Measurements from ENCODE around the gene ZBTB18.
A peak's percentile ranks its signal among the peaks of the same experiment; 100 is the strongest.

The ZBTB18 gene

GRCh38 chr1:244062156-244062725, 11.2 kb downstream of the ZBTB18 start:
- peaks cover 8% of the 10 kb centered on the region for H3K4me1 Mint-ChIP-seq
- ATAC-seq: no peak
- DNase-seq: no peak
- H3K27me3 Mint-ChIP-seq: no peaks in the 10 kb centered on the region
- H3K36me3 Mint-ChIP-seq (ENCODE audit: low read depth): no peaks in the 10 kb centered on the region
- H3K27ac Mint-ChIP-seq: no peak overlapping the region
- H3K9me3 Mint-ChIP-seq: no peaks in the 10 kb centered on the region
- no peak overlapping the region for H3K4me3 Mint-ChIP-seq

GRCh38 chr1:244063498-244063897, 12.4 kb downstream of the ZBTB18 start:
- Mint-ChIP-seq H3K27ac (no peak overlapping the region), H3K9me3 (no peaks in the 10 kb centered on the region), H3K4me3 (no peak overlapping the region), H3K27me3 (no peaks in the 10 kb centered on the region), H3K36me3 (ENCODE audit: low read depth) (no peaks in the 10 kb centered on the region), H3K4me1 (peaks cover 6% of the 10 kb centered on the region)
- DNase-seq: no peak
- no peak for ATAC-seq

- ATAC-seq: no peak
- no peak for DNase-seq
Observed at GRCh38 chr1:244064621-244065020, 13.5 kb downstream of the ZBTB18 start.

GRCh38 chr1:244065063-244065793, 14.1 kb downstream of the ZBTB18 start:
- H3K27ac Mint-ChIP-seq: no peak overlapping the region
- no peak for DNase-seq
- ATAC-seq: no peak
- peaks cover 10% of the 10 kb centered on the region for H3K4me1 Mint-ChIP-seq
- H3K4me3 Mint-ChIP-seq: no peak overlapping the region
- H3K9me3 Mint-ChIP-seq: no peaks in the 10 kb centered on the region
- no peaks in the 10 kb centered on the region for H3K27me3 Mint-ChIP-seq
- no peaks in the 10 kb centered on the region for H3K36me3 Mint-ChIP-seq (ENCODE audit: low read depth)

More at GRCh38 chr1:244064621-244065020, 13.5 kb downstream of the ZBTB18 start:
- peaks cover 10% of the 10 kb centered on the region for H3K4me1 Mint-ChIP-seq
- H3K27ac Mint-ChIP-seq: no peak overlapping the region
- H3K9me3 Mint-ChIP-seq: no peaks in the 10 kb centered on the region
- no peaks in the 10 kb centered on the region for H3K27me3 Mint-ChIP-seq
- no peak overlapping the region for H3K4me3 Mint-ChIP-seq
- H3K36me3 Mint-ChIP-seq (ENCODE audit: low read depth): no peaks in the 10 kb centered on the region

- H3K4me1 Mint-ChIP-seq: peaks cover 10% of the 10 kb centered on the region
- no peaks in the 10 kb centered on the region for H3K27me3 Mint-ChIP-seq
- no peak overlapping the region for H3K27ac Mint-ChIP-seq
- H3K4me3 Mint-ChIP-seq: no peak overlapping the region
- no peaks in the 10 kb centered on the region for H3K36me3 Mint-ChIP-seq (ENCODE audit: low read depth)
- DNase-seq (no peak), ATAC-seq (no peak)
- no peaks in the 10 kb centered on the region for H3K9me3 Mint-ChIP-seq
Observed at GRCh38 chr1:244065960-244066388, 14.9 kb downstream of the ZBTB18 start.

- no peak overlapping the region for H3K4me3 Mint-ChIP-seq
- ATAC-seq: no peak
- H3K4me1 Mint-ChIP-seq: peaks cover 10% of the 10 kb centered on the region
- H3K36me3 Mint-ChIP-seq (ENCODE audit: low read depth): no peaks in the 10 kb centered on the region
- H3K27ac Mint-ChIP-seq: no peak overlapping the region
- H3K27me3 Mint-ChIP-seq: no peaks in the 10 kb centered on the region
- no peak for DNase-seq
- no peaks in the 10 kb centered on the region for H3K9me3 Mint-ChIP-seq
Observed at GRCh38 chr1:244066954-244067716, 16.1 kb downstream of the ZBTB18 start.

GRCh38 chr1:244067893-244068292, 16.8 kb downstream of the ZBTB18 start:
- no peaks in the 10 kb centered on the region for H3K9me3 Mint-ChIP-seq

GRCh38 chr1:244068567-244068966, 17.5 kb downstream of the ZBTB18 start:
- ATAC-seq (no peak), DNase-seq (no peak)
- no peaks in the 10 kb centered on the region for H3K36me3 Mint-ChIP-seq (ENCODE audit: low read depth)
- H3K4me3 Mint-ChIP-seq: no peak overlapping the region
- H3K9me3 Mint-ChIP-seq: no peaks in the 10 kb centered on the region
- no peaks in the 10 kb centered on the region for H3K27me3 Mint-ChIP-seq
- peaks cover 11% of the 10 kb centered on the region for H3K4me1 Mint-ChIP-seq
- H3K27ac Mint-ChIP-seq: no peak overlapping the region

More at GRCh38 chr1:244067893-244068292, 16.8 kb downstream of the ZBTB18 start:
- H3K36me3 Mint-ChIP-seq (ENCODE audit: low read depth): no peaks in the 10 kb centered on the region
- no peaks in the 10 kb centered on the region for H3K27me3 Mint-ChIP-seq
- H3K4me3 Mint-ChIP-seq: no peak overlapping the region
- H3K4me1 Mint-ChIP-seq: peaks cover 10% of the 10 kb centered on the region
- no peak for DNase-seq
- no peak overlapping the region for H3K27ac Mint-ChIP-seq
- peak; percentile 40 for ATAC-seq

GRCh38 chr1:244069326-244069898, 18.3 kb downstream of the ZBTB18 start:
- H3K36me3 Mint-ChIP-seq (ENCODE audit: low read depth): no peaks in the 10 kb centered on the region
- H3K4me3 Mint-ChIP-seq: no peak overlapping the region
- DNase-seq (no peak), ATAC-seq (no peak)
- no peak overlapping the region for H3K27ac Mint-ChIP-seq
- H3K4me1 Mint-ChIP-seq: peaks cover 19% of the 10 kb centered on the region
- no peaks in the 10 kb centered on the region for H3K27me3 Mint-ChIP-seq
- H3K9me3 Mint-ChIP-seq: no peaks in the 10 kb centered on the region

- ATAC-seq (peak; percentile 82), DNase-seq (peak; percentile 29)
- Mint-ChIP-seq H3K36me3 (ENCODE audit: low read depth) (no peaks in the 10 kb centered on the region), H3K4me1 (peaks cover 32% of the 10 kb centered on the region), H3K9me3 (no peaks in the 10 kb centered on the region), H3K27ac (no peak overlapping the region), H3K27me3 (peaks cover 4% of the 10 kb centered on the region), H3K4me3 (peak overlapping the region; percentile 64)
Observed at GRCh38 chr1:244074559-244075171, 23.6 kb downstream of the ZBTB18 start.

- peak; percentile 6 for ATAC-seq
Observed at GRCh38 chr1:244075247-244075722, 24.2 kb downstream of the ZBTB18 start.

GRCh38 chr1:244076740-244077139, 25.7 kb downstream of the ZBTB18 start:
- H3K36me3 Mint-ChIP-seq (ENCODE audit: low read depth): no peaks in the 10 kb centered on the region
- no peak overlapping the region for H3K4me3 Mint-ChIP-seq
- H3K4me1 Mint-ChIP-seq: peaks cover 32% of the 10 kb centered on the region
- no peak for DNase-seq
- H3K27me3 Mint-ChIP-seq: peaks cover 4% of the 10 kb centered on the region
- no peak overlapping the region for H3K27ac Mint-ChIP-seq
- no peaks in the 10 kb centered on the region for H3K9me3 Mint-ChIP-seq
- no peak for ATAC-seq

More at GRCh38 chr1:244075247-244075722, 24.2 kb downstream of the ZBTB18 start:
- peak overlapping the region; percentile 64 for H3K4me3 Mint-ChIP-seq
- no peak for DNase-seq
- H3K36me3 Mint-ChIP-seq (ENCODE audit: low read depth): no peaks in the 10 kb centered on the region
- peaks cover 4% of the 10 kb centered on the region for H3K27me3 Mint-ChIP-seq
- peaks cover 32% of the 10 kb centered on the region for H3K4me1 Mint-ChIP-seq
- H3K9me3 Mint-ChIP-seq: no peaks in the 10 kb centered on the region
- H3K27ac Mint-ChIP-seq: no peak overlapping the region

- no peak overlapping the region for H3K4me3 Mint-ChIP-seq
- H3K4me1 Mint-ChIP-seq: peaks cover 32% of the 10 kb centered on the region
- peaks cover 8% of the 10 kb centered on the region for H3K27me3 Mint-ChIP-seq
- H3K9me3 Mint-ChIP-seq: no peaks in the 10 kb centered on the region
- DNase-seq (no peak), ATAC-seq (no peak)
- H3K27ac Mint-ChIP-seq: no peak overlapping the region
- H3K36me3 Mint-ChIP-seq (ENCODE audit: low read depth): no peaks in the 10 kb centered on the region
Observed at GRCh38 chr1:244077473-244078220, 26.6 kb downstream of the ZBTB18 start.
